GM12891 (cell line): Measurements from ENCODE around the gene NLGN3.
"Not testable (repeated sequence)": the region's sequence is repeated elsewhere in the genome, so short reads cannot be mapped to it uniquely, and the experiment has no call there.

ENCODE experiments used
- PAX5 ChIP-seq: IDR thresholded peaks from 2 replicates; pipeline ENCODE4 v1.6.1; 2011; ENCODE audit warnings: low read length, moderate library complexity, mild to moderate bottlenecking; ENCODE audit not compliant: insufficient read depth, severe bottlenecking
- POLR2A ChIP-seq: IDR thresholded peaks from 2 replicates; pipeline ENCODE4 v1.6.1; 2011; ENCODE audit warnings: low read depth, low read length, control low read depth
- POLR2AphosphoS5 ChIP-seq: IDR thresholded peaks from 2 replicates; pipeline ENCODE4 v1.6.1; 2011; ENCODE audit warnings: low read depth, low read length, control low read depth
- TAF1 ChIP-seq: IDR thresholded peaks from 2 replicates; pipeline ENCODE4 v1.6.1; 2011; ENCODE audit warnings: low read depth, low read length, control low read depth

GRCh38 chrX:71180579-71181265 is 36.1 kb downstream of the NLGN3 start:
- TF ChIP-seq POLR2AphosphoS5, POLR2A, TAF1, PAX5: not testable (repeated sequence)
